Uterus (tissue), 4 donors: ENCODE measurements around the gene PPM1N. TPM values are rescaled to one million over a fixed set of nuclear protein-coding genes. Genes with fewer than 3 reads are reported as not detected.

Experiments
- DNase-seq, 2 donors: peaks; one replicate each; pipeline ENCODE4 v3.0.0-alpha.2; 2019 to 2020
- H3K27ac ChIP-seq, 2 donors: fragments of 200-600 bp; sonication (generic); 1 replicate in 1 of 2; 2 replicates in 1 of 2; pipeline ENCODE4 v1.5.1; 2016 to 2018
- H3K27me3 ChIP-seq, 2 donors: fragments of 200-600 bp; sonication (generic); one replicate each; pipeline ENCODE4 v1.5.1; 2018 to 2019; ENCODE audit warnings: control low read depth in 1 of 2
- H3K36me3 ChIP-seq, 2 donors: fragments of 200-600 bp; sonication (generic); one replicate each; pipeline ENCODE4 v1.5.1; 2019; ENCODE audit warnings: control low read depth in 1 of 2
- H3K4me1 ChIP-seq, 2 donors: fragments of 200-600 bp; sonication (generic); one replicate each; pipeline ENCODE4 v1.5.1; 2018 to 2019; ENCODE audit warnings: control low read depth in 1 of 2
- H3K4me3 ChIP-seq, 2 donors: fragments of 200-600 bp; sonication (generic); 1 replicate in 1 of 2; 2 replicates in 1 of 2; pipeline ENCODE4 v1.5.1; 2018 to 2019; ENCODE audit warnings: mild to moderate bottlenecking in 1 of 2
- H3K9me3 ChIP-seq, 2 donors: fragments of 200-600 bp; sonication (generic); one replicate each; pipeline ENCODE4 v1.5.1; 2019; ENCODE audit warnings: control low read depth in 1 of 2
- POLR2A ChIP-seq, 2 donors: fragments of 450-650 bp; IDR thresholded peaks; one replicate each; pipeline ENCODE4 v1.6.1; 2016; ENCODE audit warnings: antibody characterized with exemption in 2 of 2, mild to moderate bottlenecking in 1 of 2, moderate library complexity in 1 of 2
- intact Hi-C: fragments of 100-400 bp; cut with DNase I; formaldehyde crosslinking; loops from one replicate; pipeline ENCODE4 v1.15.1; 2023; ENCODE audit warnings: low total_unique reads
- total RNA-seq, 4 donors: library from RNA; depleted of rRNA in 3 of 4; stranded (reverse); fragments of >200 nt in 3 of 4; gene quantifications; one replicate each; pipeline versions ENCODE4 v1.1.0 to v1.2.4, GENCODE V29; 2014 to 2023
- TF ChIP-seq, protein P1 (sequence below), 4 experiments: fragments of 200-600 bp in 2 of 4; fragments of 450-650 bp in 2 of 4; sonication (generic) in 2 of 4; IDR thresholded peaks; one replicate each; pipeline ENCODE4 v1.5.1; 2016 to 2019; ENCODE audit warnings: antibody characterized with exemption in 4 of 4, mild to moderate bottlenecking in 2 of 4, moderate library complexity in 1 of 4
- donor health status: DM: yes; HTN: yes; CAD: no.

Gene PPM1N
- total RNA-seq, 4 donors from 2014 or later, result 42.5 TPM; not detected in 3

DNA sequence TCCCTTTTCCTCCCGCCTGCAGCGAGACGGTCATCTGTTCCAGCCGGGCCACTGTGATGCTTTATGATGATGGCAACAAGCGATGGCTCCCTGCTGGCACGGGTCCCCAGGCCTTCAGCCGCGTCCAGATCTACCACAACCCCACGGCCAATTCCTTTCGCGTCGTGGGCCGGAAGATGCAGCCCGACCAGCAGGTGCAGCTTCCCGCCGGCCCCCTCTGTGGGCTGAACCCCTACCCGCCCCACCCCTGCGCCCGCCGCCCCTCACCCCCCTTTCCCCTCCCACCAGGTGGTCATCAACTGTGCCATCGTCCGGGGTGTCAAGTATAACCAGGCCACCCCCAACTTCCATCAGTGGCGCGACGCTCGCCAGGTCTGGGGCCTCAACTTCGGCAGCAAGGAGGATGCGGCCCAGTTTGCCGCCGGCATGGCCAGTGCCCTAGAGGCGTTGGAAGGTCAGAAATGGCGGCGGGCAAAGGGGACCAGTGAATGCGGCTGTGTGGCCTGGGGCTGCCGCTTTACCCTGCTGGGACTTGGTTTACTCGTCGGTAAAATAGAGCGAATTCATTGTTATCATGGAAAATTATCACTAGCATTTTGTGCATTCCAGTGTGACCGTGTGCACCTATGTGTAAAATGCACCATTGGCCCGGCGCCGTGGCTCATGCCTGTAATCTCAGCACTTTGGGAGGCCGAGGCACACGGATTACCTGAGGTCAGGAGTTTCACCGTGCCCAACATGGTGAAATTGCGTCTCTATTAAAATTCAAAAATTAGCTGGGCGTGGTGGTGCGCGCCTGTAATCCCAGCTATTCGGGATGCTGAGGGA, 19.6 kb downstream of the PPM1N start:
- Histone ChIP-seq H3K27me3 (no peaks in the 10 kb centered on the region), H3K36me3 (no peaks in the 10 kb centered on the region), H3K4me3 (no peak overlapping the region), H3K4me1 (peaks cover 0 to 8% of the 10 kb centered on the region in 2 donors), H3K27ac (no peak overlapping the region), H3K9me3 (no peaks in the 10 kb centered on the region)
- intact Hi-C loops, result no loop called here
- TF ChIP-seq, protein P1, sequence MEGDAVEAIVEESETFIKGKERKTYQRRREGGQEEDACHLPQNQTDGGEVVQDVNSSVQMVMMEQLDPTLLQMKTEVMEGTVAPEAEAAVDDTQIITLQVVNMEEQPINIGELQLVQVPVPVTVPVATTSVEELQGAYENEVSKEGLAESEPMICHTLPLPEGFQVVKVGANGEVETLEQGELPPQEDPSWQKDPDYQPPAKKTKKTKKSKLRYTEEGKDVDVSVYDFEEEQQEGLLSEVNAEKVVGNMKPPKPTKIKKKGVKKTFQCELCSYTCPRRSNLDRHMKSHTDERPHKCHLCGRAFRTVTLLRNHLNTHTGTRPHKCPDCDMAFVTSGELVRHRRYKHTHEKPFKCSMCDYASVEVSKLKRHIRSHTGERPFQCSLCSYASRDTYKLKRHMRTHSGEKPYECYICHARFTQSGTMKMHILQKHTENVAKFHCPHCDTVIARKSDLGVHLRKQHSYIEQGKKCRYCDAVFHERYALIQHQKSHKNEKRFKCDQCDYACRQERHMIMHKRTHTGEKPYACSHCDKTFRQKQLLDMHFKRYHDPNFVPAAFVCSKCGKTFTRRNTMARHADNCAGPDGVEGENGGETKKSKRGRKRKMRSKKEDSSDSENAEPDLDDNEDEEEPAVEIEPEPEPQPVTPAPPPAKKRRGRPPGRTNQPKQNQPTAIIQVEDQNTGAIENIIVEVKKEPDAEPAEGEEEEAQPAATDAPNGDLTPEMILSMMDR (IDR thresholded peaks at IDR 0.05), result no peak
- TF ChIP-seq POLR2A (IDR thresholded peaks at IDR 0.05), result no peak
- DNase-seq, result no peak

DNA sequence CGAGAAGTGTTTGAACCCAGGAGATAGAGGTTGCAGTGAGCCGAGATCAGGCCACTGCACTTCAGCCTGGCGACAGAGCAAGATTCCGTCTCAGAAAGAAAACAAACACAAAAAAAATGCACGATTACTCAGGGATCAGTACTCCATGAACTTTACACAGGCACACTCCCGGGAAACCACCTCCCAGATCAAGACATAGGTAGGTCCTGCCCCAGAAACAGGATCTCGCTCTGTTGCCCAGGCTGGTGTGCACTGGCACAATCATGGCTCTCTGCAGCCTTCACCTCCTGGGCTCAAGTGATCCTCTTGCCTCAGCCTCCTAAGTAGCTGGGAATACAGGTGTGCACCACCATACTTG, 20.2 kb downstream of the PPM1N start:
- no peak overlapping the region for H3K27ac ChIP-seq
- H3K27me3 ChIP-seq, result no peaks in the 10 kb centered on the region
- no peaks in the 10 kb centered on the region for H3K9me3 ChIP-seq
- H3K4me3 ChIP-seq, result no peak overlapping the region
- no peaks in the 10 kb centered on the region for H3K36me3 ChIP-seq
- peaks cover 0 to 5% of the 10 kb centered on the region in 2 donors for H3K4me1 ChIP-seq
- TF ChIP-seq, protein P1 (IDR thresholded peaks at IDR 0.05), result no peak
- TF ChIP-seq POLR2A (IDR thresholded peaks at IDR 0.05), result no peak
- no peak for DNase-seq
- intact Hi-C loops, result no loop called here

DNA sequence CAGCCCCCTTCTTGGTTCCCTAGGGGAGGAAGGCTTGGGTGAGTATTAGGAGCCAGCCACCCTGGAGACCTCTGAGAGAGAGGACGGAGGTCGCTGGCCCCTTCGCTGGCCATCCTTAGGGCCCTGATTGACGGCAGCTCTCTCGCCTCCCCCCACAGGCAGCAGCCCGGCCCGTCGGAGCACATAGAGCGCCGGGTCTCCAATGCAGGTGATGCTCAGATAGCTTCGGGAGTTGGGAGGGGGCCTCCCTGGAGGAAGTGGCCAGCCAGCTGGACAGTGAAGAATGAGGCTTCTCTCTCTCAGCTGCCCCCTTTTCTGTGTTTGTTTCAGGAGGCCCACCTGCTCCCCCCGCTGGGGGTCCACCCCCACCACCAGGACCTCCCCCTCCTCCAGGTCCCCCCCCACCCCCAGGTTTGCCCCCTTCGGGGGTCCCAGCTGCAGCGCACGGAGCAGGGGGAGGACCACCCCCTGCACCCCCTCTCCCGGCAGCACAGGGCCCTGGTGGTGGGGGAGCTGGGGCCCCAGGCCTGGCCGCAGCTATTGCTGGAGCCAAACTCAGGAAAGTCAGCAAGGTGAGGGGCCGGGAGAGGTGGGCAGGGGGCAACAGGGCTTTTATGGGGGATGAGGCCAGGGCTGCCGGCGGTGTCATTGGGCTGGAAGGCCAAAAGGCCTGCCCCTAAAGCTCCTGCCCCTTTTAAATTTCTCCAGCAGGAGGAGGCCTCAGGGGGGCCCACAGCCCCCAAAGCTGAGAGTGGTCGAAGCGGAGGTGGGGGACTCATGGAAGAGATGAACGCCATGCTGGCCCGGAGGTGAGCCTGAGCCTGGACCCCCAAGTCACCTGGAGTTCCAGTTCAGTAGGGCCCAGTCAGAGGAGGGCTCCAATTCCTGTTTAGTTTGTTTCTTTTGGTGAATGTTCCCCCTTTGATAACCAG, 24.0 kb downstream of the PPM1N start:
- Histone ChIP-seq H3K27ac (no peak overlapping the region), H3K4me3 (no peak overlapping the region), H3K9me3 (no peaks in the 10 kb centered on the region), H3K27me3 (no peaks in the 10 kb centered on the region), H3K4me1 (no peaks in the 10 kb centered on the region), H3K36me3 (no peaks in the 10 kb centered on the region)
- TF ChIP-seq, protein P1 (IDR thresholded peaks at IDR 0.05), result no peak
- intact Hi-C loops, result loop anchor here (5.0 kb wide), 1 partner anchor 120 kb away; no protein-coding TSS in a partner anchor
- no peak for DNase-seq

DNA sequence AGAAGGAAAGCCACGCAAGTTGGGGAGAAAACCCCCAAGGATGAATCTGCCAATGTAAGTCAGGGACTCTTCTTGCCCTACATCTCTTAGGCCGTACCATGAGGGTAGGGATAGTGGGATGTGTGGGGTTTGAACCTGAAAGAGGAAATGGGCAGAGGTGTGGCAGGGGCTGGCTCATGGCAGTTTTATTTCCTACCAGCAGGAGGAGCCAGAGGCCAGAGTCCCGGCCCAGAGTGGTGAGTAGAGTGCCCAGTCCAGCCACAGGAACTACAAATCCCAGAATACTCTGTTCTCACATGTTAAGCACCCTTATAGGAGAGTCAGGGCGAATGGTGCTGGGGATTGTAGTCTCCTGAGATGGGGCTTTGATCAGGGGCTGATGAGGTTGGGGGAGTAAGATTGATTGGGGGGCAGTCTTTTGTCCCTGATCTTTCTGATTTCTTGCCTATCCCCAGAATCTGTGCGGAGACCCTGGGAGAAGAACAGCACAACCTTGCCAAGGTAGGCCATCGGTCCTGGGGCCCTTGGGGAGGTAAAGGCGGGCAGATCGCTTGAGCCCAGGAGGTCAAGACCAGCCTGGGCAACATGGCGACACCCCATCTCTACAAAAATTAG, 25.5 kb downstream of the PPM1N start:
- Histone ChIP-seq H3K9me3 (no peaks in the 10 kb centered on the region), H3K4me1 (peaks cover 0 to under 1% of the 10 kb centered on the region in 2 donors), H3K36me3 (no peaks in the 10 kb centered on the region), H3K4me3 (no peak overlapping the region), H3K27me3 (no peaks in the 10 kb centered on the region), H3K27ac (no peak overlapping the region)
- DNase-seq, result peak; percentile 78 to 84
- intact Hi-C loops, result loop anchor here (5.0 kb wide), 1 partner anchor 119 kb away; no protein-coding TSS in a partner anchor
- TF ChIP-seq, protein P1 (IDR thresholded peaks at IDR 0.05), result peak; percentile 89 to 97 (median 91)
- no peak for TF ChIP-seq POLR2A (IDR thresholded peaks at IDR 0.05)
